NCI-H1694 (cell line): Measurements from ENCODE around the gene ODAD4.
"Not testable (repeated sequence)": the region's sequence is repeated elsewhere in the genome, so short reads cannot be mapped to it uniquely, and the experiment has no call there.

Experiments used
- DNase-seq: peaks from one replicate; lab custom pipeline; 2025; lab: John Stamatoyannopoulos, UW

The ODAD4 gene

DNA sequence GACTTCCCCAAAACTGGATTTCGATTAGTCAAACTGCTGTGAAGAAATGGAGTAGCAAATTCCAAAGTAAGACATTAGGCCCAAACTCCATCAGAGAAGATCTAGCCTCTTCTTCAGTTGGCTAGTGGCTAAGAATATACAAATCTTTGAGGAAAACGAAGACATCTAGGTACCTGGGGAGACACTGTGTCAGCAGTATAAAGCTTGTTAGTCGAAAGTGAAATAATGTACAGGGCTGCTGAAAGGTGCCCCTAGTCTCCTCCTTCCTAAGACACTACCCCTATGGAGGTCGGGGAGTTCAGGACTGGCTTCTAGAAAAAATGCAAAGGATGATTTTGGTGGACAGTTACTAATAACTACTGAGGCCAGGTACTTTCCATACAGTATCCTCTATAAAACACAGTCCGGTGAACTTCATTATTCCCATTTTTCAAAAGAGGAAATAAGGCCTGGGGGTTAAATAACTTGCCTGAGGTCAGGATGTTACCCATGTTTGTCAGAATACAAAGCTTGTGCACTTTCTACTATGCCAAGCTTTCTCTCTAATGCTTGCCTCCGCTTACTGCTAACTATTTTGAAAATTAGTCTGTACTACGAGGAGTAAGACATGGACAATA, 71.9 kb downstream of the ODAD4 start:
- DNase-seq: no peak

DNA sequence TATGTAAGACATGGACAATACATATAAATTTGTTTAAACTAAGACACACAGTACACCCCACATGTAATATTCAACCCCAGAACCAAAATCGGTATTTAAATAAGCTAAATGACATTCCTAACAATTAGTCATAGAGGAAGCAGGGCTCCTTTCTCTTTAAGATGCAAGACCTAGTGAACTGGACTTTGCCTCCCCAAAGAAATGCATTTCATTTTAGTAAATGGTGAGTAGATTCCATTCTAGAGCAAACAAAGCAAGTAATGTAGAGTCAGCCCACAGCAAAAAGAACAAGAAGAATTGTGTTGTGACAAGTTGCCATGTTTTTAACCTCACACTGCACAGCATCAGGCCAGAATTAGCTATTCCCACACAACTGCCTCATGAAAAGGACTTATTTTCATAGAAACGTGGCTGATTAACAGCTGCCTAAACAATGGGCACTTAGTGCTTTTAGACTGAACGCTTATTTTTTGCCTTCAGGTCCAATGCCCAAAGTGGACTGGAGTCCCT, 72.4 kb downstream of the ODAD4 start:
- no peak for DNase-seq

DNA sequence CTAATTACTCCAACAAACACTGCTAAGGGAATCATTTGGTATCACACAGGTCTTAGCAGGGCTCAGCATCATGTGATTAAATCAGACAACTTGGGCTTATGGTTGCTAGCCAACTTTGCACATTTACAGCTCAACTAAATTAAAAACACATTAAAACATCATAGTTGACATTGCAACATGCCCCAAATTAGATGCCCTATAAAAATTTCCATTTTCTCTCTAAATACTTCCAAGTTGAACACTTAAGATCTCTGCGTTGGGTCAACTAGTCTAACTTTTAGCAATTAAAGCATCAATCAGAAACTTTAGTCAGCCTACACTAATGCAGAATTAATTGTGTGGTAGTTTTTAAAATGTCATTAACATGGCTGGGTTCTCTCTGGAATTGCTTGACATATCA, 74.7 kb downstream of the ODAD4 start:
- DNase-seq: no peak

DNA sequence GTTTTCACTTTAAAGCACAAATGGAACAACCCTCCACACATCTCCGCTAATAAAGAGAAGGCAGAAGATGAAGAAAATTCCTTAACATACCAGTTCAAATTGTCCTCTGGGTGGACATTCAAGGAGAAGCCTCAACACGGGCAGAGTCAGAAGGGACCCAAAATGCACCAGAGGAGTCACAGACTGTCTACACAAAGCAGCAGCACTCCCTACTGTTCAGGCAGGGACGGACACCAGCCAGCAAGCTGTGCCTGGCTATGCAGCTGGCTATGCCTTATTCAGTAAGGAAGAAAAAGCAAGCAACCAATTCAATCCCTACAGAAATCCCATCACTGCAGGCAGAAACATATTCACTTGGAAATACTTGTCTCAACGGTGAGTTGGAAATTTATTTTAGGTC, 78.8 kb downstream of the ODAD4 start:
- no peak for DNase-seq

- not testable (repeated sequence) for DNase-seq
Observed at GRCh38 chr17:42010266-42010680, 79.9 kb downstream of the ODAD4 start.

DNA sequence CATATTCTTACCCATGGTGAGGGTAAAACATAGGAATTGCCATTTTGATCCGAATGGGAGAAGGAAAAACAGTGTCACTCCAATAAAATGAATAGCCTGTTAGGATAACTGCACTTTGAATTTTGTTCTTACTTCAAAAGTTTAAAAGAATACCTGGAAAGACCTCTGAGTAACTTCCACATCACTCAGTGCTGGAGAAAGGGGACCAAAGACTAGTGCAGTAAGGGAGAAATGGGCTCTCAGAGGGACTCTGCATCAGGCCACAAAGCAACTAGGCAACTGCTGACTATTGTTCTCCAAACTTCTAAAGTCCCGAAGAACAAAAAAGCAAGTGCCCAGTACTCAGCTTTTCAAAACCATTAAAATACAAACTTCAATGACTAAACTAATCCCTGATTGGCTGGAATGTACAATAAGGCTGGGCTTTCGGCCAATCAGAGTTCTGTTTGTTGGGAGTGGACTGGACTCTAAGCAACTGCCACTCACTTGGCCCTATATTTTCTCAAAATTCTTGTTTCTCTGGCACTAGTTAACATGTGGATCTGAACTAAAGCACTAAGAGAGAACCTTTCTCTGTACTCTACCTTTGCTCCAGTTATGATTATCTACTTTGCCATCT, 80.6 kb downstream of the ODAD4 start:
- DNase-seq: no peak

DNA sequence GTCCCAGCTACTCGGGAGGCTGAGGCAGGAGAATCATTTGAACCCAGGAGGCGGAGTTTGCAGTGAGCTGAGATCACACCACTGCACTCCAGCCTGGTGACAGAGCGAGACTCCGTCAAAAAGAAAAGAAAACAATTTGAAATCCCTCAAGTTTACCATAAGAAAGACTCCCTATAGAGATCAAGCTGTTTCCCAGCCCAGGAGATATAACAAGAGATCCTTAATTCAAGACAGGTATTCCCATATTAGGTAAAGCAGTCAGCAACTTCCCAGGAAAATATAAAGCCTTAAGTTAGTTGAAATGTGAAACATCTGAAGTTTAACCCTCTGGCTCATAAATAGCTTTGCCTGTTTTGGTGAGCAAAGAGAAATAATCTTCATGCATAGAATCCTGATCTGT, 81.9 kb downstream of the ODAD4 start:
- not testable (repeated sequence) for DNase-seq

DNA sequence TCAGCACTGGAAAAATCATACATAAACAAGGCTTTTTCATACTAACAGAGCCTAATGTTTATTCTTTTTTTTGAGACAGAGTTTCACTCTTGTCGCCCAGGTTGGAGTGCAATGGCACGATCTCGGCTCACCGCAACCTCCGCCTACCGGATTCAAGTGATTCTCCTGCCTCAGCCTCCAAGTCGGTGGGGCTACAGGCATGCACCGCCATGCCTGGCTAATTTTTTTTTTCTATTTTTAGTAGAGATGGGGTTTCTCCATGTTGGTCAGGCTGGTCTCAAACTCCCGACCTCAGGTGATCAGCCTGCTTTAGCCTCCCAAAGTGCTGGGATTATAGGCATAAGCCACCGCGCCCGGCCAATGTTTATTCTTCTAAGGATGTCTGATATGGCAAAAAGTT, 83.3 kb downstream of the ODAD4 start:
- not testable (repeated sequence) for DNase-seq
